IPS DF 4.7 (cell line): ENCODE data around the gene SRMS.

ENCODE experiments used
- DNase-seq: peaks from one replicate; pipeline ENCODE4 v3.0.0-alpha.2; 2013; ENCODE audit warnings: low spot score; ENCODE audit errors: extremely low read depth

Gene SRMS

GRCh38 chr20:63503524-63503923 lies 44.0 kb downstream of the SRMS start:
- no peak for DNase-seq

- no peak for DNase-seq
Measured at GRCh38 chr20:63502671-63503172, 44.8 kb downstream of the SRMS start.

- DNase-seq, result no peak
Measured at GRCh38 chr20:63501818-63502670, 45.5 kb downstream of the SRMS start.

GRCh38 chr20:63500902-63501817 lies 46.4 kb downstream of the SRMS start:
- DNase-seq, result no peak

GRCh38 chr20:63500151-63500901 lies 47.2 kb downstream of the SRMS start:
- no peak for DNase-seq

GRCh38 chr20:63499338-63499969 lies 48.1 kb downstream of the SRMS start:
- no peak for DNase-seq

GRCh38 chr20:63498960-63499337 lies 48.6 kb downstream of the SRMS start, which contains the start of gene EEF1A2:
Gene EEF1A2, minus strand, starts transcription at chr20:63499083. Its CDS starts 1,320 bp downstream, at chr20:63497763.
- DNase-seq, result no peak

- no peak for DNase-seq
Measured at GRCh38 chr20:63497946-63498935, 49.3 kb downstream of the SRMS start.

GRCh38 chr20:63497138-63497945 lies 50.2 kb downstream of the SRMS start:
- no peak for DNase-seq

GRCh38 chr20:63496596-63497120 lies 50.9 kb downstream of the SRMS start:
- DNase-seq, result no peak

- no peak for DNase-seq
Measured at GRCh38 chr20:63495741-63496595, 51.6 kb downstream of the SRMS start.

GRCh38 chr20:63495167-63495720 lies 52.3 kb downstream of the SRMS start:
- DNase-seq, result no peak

GRCh38 chr20:63494420-63495166 lies 53.0 kb downstream of the SRMS start:
- no peak for DNase-seq

- no peak for DNase-seq
Measured at GRCh38 chr20:63494084-63494419, 53.5 kb downstream of the SRMS start.

- no peak for DNase-seq
Measured at GRCh38 chr20:63493563-63494020, 54.0 kb downstream of the SRMS start.

GRCh38 chr20:63492982-63493381 lies 54.6 kb downstream of the SRMS start:
- no peak for DNase-seq

- DNase-seq, result no peak
Measured at GRCh38 chr20:63492518-63492917, 55.0 kb downstream of the SRMS start.
